ENCODE data around the gene TMEM97. TPM values are rescaled to one million over a fixed set of nuclear protein-coding genes. Genes with fewer than 3 reads are reported as not detected.

Gene TMEM97
- total RNA-seq, 1 donor from 2014 or later: 2.4 TPM

Small RNA genes within 50 kb of the gene (microRNA-seq; reads per million reads assigned to microRNA genes)
- not detected for gene MIR4723 (ENCODE audit: borderline number of aligned reads)

Other genes with a start within 250 kb of the TMEM97 start
- gene IFT20, start 16.3 kb downstream of the TMEM97 start, total RNA-seq: 12.5 TPM
- 32.6 TPM for gene TNFAIP1, start 16.6 kb downstream of the TMEM97 start, total RNA-seq
- gene POLDIP2, start 38.3 kb downstream of the TMEM97 start, total RNA-seq: 157 TPM
- gene SEBOX, start 46.0 kb downstream of the TMEM97 start, total RNA-seq: not detected
- gene VTN, start 51.1 kb downstream of the TMEM97 start, total RNA-seq: 38.1 TPM
- gene SARM1, start 52.5 kb downstream of the TMEM97 start, total RNA-seq: 4.2 TPM
- gene SLC46A1, start 87.0 kb downstream of the TMEM97 start, total RNA-seq: 7.9 TPM
- gene SLC13A2, start 154.4 kb downstream of the TMEM97 start, total RNA-seq: not detected
- gene FOXN1, start 187.1 kb downstream of the TMEM97 start, total RNA-seq: not detected
- gene UNC119, start 233.4 kb downstream of the TMEM97 start, total RNA-seq: 22.2 TPM

Data from left ventricle myocardium superior (tissue), 1 donor.